ENCODE data around the gene NUAK2. TPM values are rescaled to one million over a fixed set of nuclear protein-coding genes. Genes with fewer than 3 reads are reported as not detected.

NUAK2 gene
- polyA plus RNA-seq, 1 experiment = 7.0 TPM

DNA sequence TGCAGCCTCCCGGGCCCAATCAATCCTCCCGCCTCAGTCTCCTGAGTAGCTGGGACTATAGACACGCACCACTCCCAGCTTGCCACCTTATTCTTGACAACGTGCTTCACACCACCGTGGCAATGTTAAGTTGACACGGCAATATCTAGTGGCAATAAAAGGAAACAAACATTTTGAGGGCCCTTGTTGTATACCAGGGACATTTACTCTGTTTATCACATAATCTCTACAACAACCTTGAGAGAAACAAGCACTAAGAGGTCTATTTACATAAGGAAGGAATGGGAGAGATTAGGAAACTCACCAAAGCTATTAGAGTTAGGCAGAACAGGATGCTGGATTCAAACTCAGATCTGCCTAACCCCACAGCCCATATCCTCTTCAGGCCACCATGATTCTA lies 32.1 kb upstream of the NUAK2 start:
- no peak overlapping the region for H3K4me3 ChIP-seq (ENCODE audit: low read depth, low read length)
- ChIA-PET CTCF (interaction anchor here (0.6 to 8.9 kb wide), 74 partner anchors 8 to 1044 kb away, joined by 3 to 165 read pairs (median 5); partner anchors contain the start of genes LEMD1 and NUAK2), POLR2A (no interaction called here)
- DNase-seq (ENCODE audit: low read depth, low spot score) = no peak
- H3K27ac ChIP-seq (ENCODE audit: low read depth, low read length) = no peak overlapping the region
- no peaks in the 10 kb centered on the region for H3K9me3 ChIP-seq (ENCODE audit: control insufficient read depth, insufficient read depth, low read length)
- H3K27me3 ChIP-seq (ENCODE audit: control insufficient read depth, insufficient read depth, low read length) = peaks cover 14% of the 10 kb centered on the region
- no peak for TF ChIP-seq CTCF (IDR thresholded peaks at IDR 0.05; ENCODE audit: low read depth, low read length)

- ChIA-PET CTCF (interaction anchor here (0.6 to 8.9 kb wide), 30 partner anchors 9 to 1043 kb away, joined by 3 to 165 read pairs (median 8); no protein-coding TSS in a partner anchor), POLR2A (no interaction called here)
- no peak overlapping the region for H3K4me3 ChIP-seq (ENCODE audit: low read depth, low read length)
- no peak for DNase-seq (ENCODE audit: low read depth, low spot score)
- H3K27ac ChIP-seq (ENCODE audit: low read depth, low read length) = no peak overlapping the region
- no peak for TF ChIP-seq CTCF (IDR thresholded peaks at IDR 0.05; ENCODE audit: low read depth, low read length)
- H3K9me3 ChIP-seq (ENCODE audit: control insufficient read depth, insufficient read depth, low read length) = no peaks in the 10 kb centered on the region
- H3K27me3 ChIP-seq (ENCODE audit: control insufficient read depth, insufficient read depth, low read length) = peaks cover 15% of the 10 kb centered on the region
Observed at GRCh38 chr1:205353191-205353590, 31.6 kb upstream of the NUAK2 start.

- Histone ChIP-seq H3K27ac (ENCODE audit: low read depth, low read length) (no peak overlapping the region), H3K4me3 (ENCODE audit: low read depth, low read length) (no peak overlapping the region), H3K9me3 (ENCODE audit: control insufficient read depth, insufficient read depth, low read length) (no peaks in the 10 kb centered on the region), H3K27me3 (ENCODE audit: control insufficient read depth, insufficient read depth, low read length) (peaks cover 24% of the 10 kb centered on the region)
- ChIA-PET POLR2A (no interaction called here), CTCF (interaction anchor here (3.2 to 8.9 kb wide), 3 partner anchors 15 to 134 kb away, joined by 43 to 165 read pairs (median 54); no protein-coding TSS in a partner anchor)
- DNase-seq (ENCODE audit: low read depth, low spot score) = no peak
- TF ChIP-seq CTCF (IDR thresholded peaks at IDR 0.05; ENCODE audit: low read depth, low read length) = no peak
Observed at GRCh38 chr1:205351984-205352713, 30.6 kb upstream of the NUAK2 start.

GRCh38 chr1:205350691-205351141 lies 29.2 kb upstream of the NUAK2 start:
- no peak overlapping the region for H3K27ac ChIP-seq (ENCODE audit: low read depth, low read length)
- H3K9me3 ChIP-seq (ENCODE audit: control insufficient read depth, insufficient read depth, low read length) = no peaks in the 10 kb centered on the region
- TF ChIP-seq CTCF (IDR thresholded peaks at IDR 0.05; ENCODE audit: low read depth, low read length) = no peak
- H3K4me3 ChIP-seq (ENCODE audit: low read depth, low read length) = no peak overlapping the region
- ChIA-PET POLR2A (no interaction called here), CTCF (interaction anchor here (0.5 to 3.1 kb wide), 4 partner anchors 15 to 136 kb away, joined by 3 to 20 read pairs (median 9); no protein-coding TSS in a partner anchor)
- peaks cover 34% of the 10 kb centered on the region for H3K27me3 ChIP-seq (ENCODE audit: control insufficient read depth, insufficient read depth, low read length)
- DNase-seq (ENCODE audit: low read depth, low spot score) = no peak

GRCh38 chr1:205350124-205350523 lies 28.6 kb upstream of the NUAK2 start:
- POLR2A ChIA-PET = no interaction called here
- TF ChIP-seq CTCF (IDR thresholded peaks at IDR 0.05; ENCODE audit: low read depth, low read length) = no peak
- peaks cover 40% of the 10 kb centered on the region for H3K27me3 ChIP-seq (ENCODE audit: control insufficient read depth, insufficient read depth, low read length)

More at GRCh38 chr1:205350124-205350523, 28.6 kb upstream of the NUAK2 start:
- H3K9me3 ChIP-seq (ENCODE audit: control insufficient read depth, insufficient read depth, low read length) = no peaks in the 10 kb centered on the region
- no peak overlapping the region for H3K27ac ChIP-seq (ENCODE audit: low read depth, low read length)
- CTCF ChIA-PET = interaction anchor here (1.4 to 3.1 kb wide), 3 partner anchors 15 to 137 kb away, joined by 5 to 20 read pairs (median 15); no protein-coding TSS in a partner anchor
- DNase-seq (ENCODE audit: low read depth, low spot score) = no peak
- H3K4me3 ChIP-seq (ENCODE audit: low read depth, low read length) = no peak overlapping the region

Data from AG04450 (cell line).